HG03565 (cell line): Measurements from ENCODE around the gene OR14I1.

Source experiments
- ATAC-seq: cut with Tn5 transposase; IDR thresholded peaks from one replicate; pipeline ENCODE4 v1.9.1; 2021; ENCODE audit warnings: mild to moderate bottlenecking, moderate library complexity; ENCODE audit not compliant: unreplicated experiment

Gene OR14I1

DNA sequence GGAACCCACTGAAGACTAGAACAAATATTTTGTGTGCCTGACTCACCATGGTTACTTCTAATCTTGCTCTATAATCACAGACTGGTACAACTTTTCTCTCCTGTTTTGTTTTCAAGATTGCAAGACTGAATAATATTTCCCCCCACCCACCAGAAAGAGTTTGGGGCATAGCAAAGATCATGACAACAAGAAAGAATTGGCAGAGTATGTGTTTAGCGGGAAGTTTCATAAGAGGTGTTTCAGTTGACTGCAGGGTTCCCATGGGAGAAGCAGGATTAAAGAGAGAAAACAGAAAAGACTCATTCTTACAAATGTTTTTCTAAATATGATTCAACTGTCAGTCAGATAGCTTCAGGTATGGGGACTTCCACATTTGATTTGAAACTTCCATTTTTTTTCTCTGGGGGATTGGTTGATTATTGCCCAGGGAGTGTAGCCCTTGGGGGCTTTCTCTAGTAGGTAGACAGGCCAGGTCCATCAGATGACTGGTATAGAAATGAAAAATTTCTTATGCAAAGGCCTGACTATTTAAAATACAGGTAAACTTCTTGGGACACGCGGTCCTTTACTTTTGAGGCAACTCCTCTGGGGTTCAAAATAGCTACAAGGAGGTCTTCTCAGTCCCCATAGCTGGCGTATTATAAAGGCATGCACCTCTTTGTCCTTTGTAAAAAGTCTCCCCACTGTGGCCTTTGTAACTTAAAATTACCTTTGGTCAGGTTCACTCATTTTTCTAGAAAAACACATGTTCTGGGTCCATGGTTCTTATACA lies 13.9 kb downstream of the OR14I1 start:
- peak; percentile 62 for ATAC-seq

GRCh38 chr1:248686815-248687214 lies 15.8 kb downstream of the OR14I1 start:
- ATAC-seq, result peak; percentile 62

GRCh38 chr1:248681651-248682050 lies 20.9 kb downstream of the OR14I1 start:
- no peak for ATAC-seq

DNA sequence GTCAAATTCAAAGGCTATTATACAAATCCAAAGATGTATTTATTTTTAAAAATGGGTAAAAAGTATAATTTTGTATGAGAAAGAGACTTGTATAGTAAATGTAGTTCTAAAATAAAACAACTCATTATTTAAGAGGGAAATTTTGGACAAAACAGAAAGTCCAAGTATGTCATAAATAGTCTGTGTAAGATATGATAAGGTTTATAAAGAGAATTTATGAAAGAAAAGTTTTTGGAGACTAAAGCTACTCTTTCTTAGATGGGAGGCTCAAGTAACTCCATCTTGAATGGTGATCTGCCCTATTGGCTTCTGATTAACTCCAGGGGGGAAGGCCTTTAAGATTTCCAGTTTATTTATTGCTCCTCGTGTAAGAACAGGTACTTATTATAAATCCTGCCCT lies 32.6 kb downstream of the OR14I1 start:
- ATAC-seq, result no peak

DNA sequence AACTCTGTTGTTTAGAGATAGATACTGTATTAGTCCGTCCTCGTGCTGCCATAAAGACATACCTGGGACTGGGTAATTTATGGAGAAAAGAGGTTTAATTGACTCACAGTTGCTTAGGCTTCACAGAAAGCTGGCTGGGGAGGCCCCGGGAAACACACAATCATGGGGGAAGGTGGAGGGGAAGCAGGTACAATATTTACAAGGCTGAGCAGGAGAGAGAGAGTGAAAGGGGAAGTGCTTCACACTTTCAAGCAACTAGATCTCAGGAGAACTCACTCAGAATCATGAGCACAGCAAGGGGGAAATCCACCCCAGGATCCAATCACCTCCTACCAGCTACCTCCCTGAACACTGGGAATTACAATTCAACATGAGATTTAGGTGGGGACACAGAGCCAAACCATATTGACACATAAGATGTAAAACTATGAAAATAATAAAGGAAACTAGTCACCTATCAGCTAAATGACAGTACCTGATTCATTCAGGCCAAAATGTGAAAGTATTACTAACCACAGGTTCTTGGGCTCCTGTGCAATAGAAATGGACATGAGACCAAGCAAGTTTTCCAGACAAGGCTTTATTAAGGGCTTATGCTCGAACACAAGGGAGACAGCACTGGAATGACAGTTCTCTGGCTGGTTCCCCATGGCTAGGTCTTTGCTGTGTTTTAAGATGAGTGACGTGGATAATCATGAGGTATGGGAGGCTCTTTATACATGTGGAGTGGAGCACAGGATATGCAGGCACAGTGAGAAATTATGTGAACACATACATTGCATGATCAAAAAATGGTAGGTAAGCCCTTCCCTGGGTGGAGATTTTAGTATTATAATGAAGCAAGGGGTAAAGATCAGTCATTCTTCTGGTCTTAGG lies 38.9 kb downstream of the OR14I1 start:
- ATAC-seq, result peak; percentile 97

DNA sequence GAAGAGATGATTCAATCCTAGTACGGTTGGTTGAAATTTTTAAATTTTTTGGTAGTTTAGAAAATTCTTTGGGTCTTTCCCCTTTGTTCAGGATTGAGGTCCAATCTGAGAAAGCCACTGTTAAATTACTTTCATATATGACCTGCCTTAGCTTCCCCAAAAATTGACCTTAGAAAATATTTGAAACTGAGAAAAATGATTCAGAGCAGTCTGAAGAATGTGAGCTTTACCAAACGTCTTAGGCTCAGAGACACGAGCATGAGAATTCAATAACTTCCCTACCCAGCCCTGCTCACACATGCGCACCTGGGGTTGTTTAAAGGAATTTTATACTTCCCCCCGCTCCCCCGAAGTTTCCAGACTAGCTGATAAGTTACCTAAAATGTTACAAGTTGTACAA lies 45.8 kb downstream of the OR14I1 start:
- ATAC-seq, result peak; percentile 41

- peak; percentile 58 for ATAC-seq
Measured at GRCh38 chr1:248655354-248655753, 47.2 kb downstream of the OR14I1 start, which contains the start of gene OR2T27. OR2T27 (minus strand) TSS chr1:248655528; CDS start chr1:248650884, 4,644 bp downstream.
